ENCODE results near the gene TTK.

DNA sequence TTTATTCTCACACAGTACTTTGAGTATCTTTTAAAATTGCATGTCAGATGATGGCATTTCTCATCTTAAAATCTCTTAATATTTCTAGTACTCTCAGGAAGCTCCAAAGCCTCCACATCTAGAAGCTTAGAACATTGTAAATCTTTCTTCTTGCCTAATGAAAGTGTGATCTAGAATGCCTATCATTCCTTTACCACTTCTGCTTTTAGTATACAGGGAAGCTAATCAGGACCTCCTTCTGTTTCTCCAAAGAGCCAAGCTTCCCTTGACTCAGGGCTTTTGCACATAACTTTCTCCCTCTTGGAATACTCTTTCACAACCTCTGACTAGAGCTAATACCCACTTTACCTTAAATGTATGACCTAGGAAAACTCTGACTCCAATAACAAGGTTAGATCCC lies 49.6 kb upstream of the TTK start:
- TF ChIP-seq, protein P1, sequence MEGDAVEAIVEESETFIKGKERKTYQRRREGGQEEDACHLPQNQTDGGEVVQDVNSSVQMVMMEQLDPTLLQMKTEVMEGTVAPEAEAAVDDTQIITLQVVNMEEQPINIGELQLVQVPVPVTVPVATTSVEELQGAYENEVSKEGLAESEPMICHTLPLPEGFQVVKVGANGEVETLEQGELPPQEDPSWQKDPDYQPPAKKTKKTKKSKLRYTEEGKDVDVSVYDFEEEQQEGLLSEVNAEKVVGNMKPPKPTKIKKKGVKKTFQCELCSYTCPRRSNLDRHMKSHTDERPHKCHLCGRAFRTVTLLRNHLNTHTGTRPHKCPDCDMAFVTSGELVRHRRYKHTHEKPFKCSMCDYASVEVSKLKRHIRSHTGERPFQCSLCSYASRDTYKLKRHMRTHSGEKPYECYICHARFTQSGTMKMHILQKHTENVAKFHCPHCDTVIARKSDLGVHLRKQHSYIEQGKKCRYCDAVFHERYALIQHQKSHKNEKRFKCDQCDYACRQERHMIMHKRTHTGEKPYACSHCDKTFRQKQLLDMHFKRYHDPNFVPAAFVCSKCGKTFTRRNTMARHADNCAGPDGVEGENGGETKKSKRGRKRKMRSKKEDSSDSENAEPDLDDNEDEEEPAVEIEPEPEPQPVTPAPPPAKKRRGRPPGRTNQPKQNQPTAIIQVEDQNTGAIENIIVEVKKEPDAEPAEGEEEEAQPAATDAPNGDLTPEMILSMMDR (conservative IDR thresholded peaks at IDR 0.05; ENCODE audit: low read depth, low read length), result no peak
- no peak for TF ChIP-seq EZH2 (IDR thresholded peaks at IDR 0.05; ENCODE audit: borderline replicate concordance, low read depth, low read length, poor library complexity, severe bottlenecking)

All from A673 (cell line).